ENCODE results near the gene DIABLO.
"Not testable (repeated sequence)": the region's sequence is repeated elsewhere in the genome, so short reads cannot be mapped to it uniquely, and the experiment has no call there.

DIABLO gene

DNA sequence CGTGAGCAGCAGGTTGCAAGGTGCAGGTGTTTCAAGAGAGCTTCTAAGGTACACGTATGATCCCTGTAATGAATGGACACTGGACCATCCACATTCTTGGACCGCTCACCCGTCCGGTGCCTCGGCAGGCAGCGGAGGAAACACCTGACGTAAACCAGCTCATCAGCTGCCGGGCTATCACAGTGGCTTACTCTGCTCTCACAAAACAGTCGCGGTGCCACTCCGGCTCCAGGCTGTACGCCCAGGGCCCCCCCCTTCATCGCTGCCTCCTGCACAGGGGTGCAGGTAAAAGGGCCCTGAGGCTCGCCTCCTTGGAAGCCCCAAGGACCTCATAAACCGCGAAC, 40.0 kb upstream of the DIABLO start:
- Histone ChIP-seq H3K27ac (replicated peaks) (peak overlapping the region; percentile 82), H3K27me3 (ENCODE audit: insufficient read depth, poor library complexity, severe bottlenecking) (no peaks in the 10 kb centered on the region), H3K4me3 (replicated peaks; ENCODE audit: insufficient read depth, low read length) (peak overlapping the region; percentile 94)
- no peak for TF ChIP-seq GABPA (IDR thresholded peaks at IDR 0.05; ENCODE audit: low read depth)
- TF ChIP-seq POLR2AphosphoS5 (IDR thresholded peaks at IDR 0.05; ENCODE audit: low read depth): no peak
- TF ChIP-seq SPI1 (IDR thresholded peaks at IDR 0.05; ENCODE audit: borderline replicate concordance, low read depth): no peak
- TF ChIP-seq, protein P1, sequence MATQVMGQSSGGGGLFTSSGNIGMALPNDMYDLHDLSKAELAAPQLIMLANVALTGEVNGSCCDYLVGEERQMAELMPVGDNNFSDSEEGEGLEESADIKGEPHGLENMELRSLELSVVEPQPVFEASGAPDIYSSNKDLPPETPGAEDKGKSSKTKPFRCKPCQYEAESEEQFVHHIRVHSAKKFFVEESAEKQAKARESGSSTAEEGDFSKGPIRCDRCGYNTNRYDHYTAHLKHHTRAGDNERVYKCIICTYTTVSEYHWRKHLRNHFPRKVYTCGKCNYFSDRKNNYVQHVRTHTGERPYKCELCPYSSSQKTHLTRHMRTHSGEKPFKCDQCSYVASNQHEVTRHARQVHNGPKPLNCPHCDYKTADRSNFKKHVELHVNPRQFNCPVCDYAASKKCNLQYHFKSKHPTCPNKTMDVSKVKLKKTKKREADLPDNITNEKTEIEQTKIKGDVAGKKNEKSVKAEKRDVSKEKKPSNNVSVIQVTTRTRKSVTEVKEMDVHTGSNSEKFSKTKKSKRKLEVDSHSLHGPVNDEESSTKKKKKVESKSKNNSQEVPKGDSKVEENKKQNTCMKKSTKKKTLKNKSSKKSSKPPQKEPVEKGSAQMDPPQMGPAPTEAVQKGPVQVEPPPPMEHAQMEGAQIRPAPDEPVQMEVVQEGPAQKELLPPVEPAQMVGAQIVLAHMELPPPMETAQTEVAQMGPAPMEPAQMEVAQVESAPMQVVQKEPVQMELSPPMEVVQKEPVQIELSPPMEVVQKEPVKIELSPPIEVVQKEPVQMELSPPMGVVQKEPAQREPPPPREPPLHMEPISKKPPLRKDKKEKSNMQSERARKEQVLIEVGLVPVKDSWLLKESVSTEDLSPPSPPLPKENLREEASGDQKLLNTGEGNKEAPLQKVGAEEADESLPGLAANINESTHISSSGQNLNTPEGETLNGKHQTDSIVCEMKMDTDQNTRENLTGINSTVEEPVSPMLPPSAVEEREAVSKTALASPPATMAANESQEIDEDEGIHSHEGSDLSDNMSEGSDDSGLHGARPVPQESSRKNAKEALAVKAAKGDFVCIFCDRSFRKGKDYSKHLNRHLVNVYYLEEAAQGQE (IDR thresholded peaks at IDR 0.05; ENCODE audit: insufficient replicate concordance, low read depth): no peak
- TF ChIP-seq, protein P2, sequence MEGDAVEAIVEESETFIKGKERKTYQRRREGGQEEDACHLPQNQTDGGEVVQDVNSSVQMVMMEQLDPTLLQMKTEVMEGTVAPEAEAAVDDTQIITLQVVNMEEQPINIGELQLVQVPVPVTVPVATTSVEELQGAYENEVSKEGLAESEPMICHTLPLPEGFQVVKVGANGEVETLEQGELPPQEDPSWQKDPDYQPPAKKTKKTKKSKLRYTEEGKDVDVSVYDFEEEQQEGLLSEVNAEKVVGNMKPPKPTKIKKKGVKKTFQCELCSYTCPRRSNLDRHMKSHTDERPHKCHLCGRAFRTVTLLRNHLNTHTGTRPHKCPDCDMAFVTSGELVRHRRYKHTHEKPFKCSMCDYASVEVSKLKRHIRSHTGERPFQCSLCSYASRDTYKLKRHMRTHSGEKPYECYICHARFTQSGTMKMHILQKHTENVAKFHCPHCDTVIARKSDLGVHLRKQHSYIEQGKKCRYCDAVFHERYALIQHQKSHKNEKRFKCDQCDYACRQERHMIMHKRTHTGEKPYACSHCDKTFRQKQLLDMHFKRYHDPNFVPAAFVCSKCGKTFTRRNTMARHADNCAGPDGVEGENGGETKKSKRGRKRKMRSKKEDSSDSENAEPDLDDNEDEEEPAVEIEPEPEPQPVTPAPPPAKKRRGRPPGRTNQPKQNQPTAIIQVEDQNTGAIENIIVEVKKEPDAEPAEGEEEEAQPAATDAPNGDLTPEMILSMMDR (IDR thresholded peaks at IDR 0.05; ENCODE audit: insufficient read depth, low read length): no peak
- no peak for DNase-seq (ENCODE audit: low read depth in 1 of 2, low spot score in 1 of 2)

DNA sequence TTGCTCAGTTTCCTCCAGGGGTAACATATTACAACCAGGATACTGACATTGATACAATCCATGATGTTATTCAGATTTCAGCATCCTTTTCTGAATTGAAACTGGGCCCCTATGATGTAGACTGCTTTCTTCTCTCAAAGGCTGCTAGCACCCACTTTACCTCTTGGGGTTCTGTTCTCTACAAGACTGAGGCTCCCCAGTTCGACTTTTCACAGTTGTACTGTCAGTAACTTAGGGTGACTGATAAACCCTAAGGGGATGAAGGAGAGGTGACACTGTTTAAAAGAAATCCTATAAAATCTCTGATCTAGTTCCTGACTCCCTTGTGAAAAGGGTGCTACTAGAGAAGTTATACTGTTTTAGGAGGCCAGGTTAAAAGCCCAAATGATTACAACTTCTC, 39.6 kb upstream of the DIABLO start:
- no peak for DNase-seq (ENCODE audit: low read depth in 1 of 2, low spot score in 1 of 2)
- peak overlapping the region; percentile 82 for H3K27ac ChIP-seq (replicated peaks)
- H3K27me3 ChIP-seq (ENCODE audit: insufficient read depth, poor library complexity, severe bottlenecking): no peaks in the 10 kb centered on the region
- peak overlapping the region; percentile 94 for H3K4me3 ChIP-seq (replicated peaks; ENCODE audit: insufficient read depth, low read length)
- TF ChIP-seq SPI1 (IDR thresholded peaks at IDR 0.05; ENCODE audit: borderline replicate concordance, low read depth): no peak
- TF ChIP-seq, protein P1 (IDR thresholded peaks at IDR 0.05; ENCODE audit: insufficient replicate concordance, low read depth): no peak
- TF ChIP-seq POLR2AphosphoS5 (IDR thresholded peaks at IDR 0.05; ENCODE audit: low read depth): no peak
- TF ChIP-seq, protein P2 (IDR thresholded peaks at IDR 0.05; ENCODE audit: insufficient read depth, low read length): no peak
- no peak for TF ChIP-seq GABPA (IDR thresholded peaks at IDR 0.05; ENCODE audit: low read depth)

DNA sequence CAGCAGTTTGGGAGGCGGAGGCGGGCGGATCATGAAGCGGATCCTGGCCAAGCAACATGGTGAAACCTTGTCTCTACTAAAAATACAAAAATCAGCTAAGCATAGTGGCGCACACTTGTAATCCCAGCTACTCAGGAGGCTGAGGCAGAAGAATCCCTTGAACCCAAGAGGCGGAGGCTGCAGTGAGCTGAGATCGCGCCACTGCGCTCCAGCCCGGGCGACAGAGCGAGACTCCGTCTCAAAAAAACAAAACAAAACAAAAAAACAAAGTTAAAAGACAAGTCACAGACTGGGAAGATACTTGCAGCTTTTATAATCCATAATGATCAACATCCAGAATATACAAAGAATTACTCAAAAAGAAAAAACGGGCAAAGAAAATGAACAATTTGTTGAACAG, 34.9 kb upstream of the DIABLO start:
- H3K27me3 ChIP-seq (ENCODE audit: insufficient read depth, poor library complexity, severe bottlenecking); DNase-seq (ENCODE audit: low read depth in 1 of 2, low spot score in 1 of 2); H3K4me3 ChIP-seq (replicated peaks; ENCODE audit: insufficient read depth, low read length); H3K27ac ChIP-seq (replicated peaks): not testable (repeated sequence)

DNA sequence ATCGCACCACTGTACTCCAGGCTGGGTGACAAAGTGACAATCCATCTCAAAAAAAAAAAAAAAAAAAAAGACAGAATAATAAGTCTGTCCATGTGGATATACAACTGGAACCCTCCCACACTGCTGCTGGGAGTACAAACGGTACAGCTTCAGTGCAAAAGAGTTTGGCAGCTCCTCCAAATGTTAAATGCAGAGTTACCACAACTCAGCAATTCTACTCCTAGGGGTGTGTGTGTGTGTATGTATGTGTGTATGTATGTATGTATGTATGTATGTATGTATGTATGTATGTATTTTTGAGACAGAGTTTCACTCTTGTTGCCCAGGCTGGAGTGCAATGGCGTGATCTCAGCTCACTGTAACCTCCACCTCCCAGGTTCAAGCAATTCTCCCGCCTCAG, 33.1 kb upstream of the DIABLO start:
- DNase-seq (ENCODE audit: low read depth in 1 of 2, low spot score in 1 of 2); H3K4me3 ChIP-seq (replicated peaks; ENCODE audit: insufficient read depth, low read length); H3K27me3 ChIP-seq (ENCODE audit: insufficient read depth, poor library complexity, severe bottlenecking); H3K27ac ChIP-seq (replicated peaks): not testable (repeated sequence)

DNA sequence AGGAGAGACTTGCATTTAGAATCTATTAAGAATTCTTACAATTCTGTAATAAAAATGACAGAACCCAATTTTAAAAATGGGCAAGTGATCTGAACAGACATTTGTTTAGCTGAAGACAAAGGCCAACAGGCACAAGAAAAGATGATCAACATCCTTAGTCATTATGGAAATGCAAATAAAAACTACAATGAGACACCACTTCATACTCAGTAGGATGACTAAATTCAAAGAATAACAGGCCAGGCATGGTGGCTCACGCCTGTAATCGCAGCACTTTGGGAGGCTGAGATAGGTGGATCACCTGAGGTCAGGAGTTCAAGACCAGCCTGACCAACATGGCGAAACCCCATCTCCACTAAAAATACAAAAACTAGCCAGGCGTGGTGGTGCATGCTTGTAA, 32.6 kb upstream of the DIABLO start:
- not testable (repeated sequence) for H3K27me3 ChIP-seq (ENCODE audit: insufficient read depth, poor library complexity, severe bottlenecking); DNase-seq (ENCODE audit: low read depth in 1 of 2, low spot score in 1 of 2); H3K27ac ChIP-seq (replicated peaks); H3K4me3 ChIP-seq (replicated peaks; ENCODE audit: insufficient read depth, low read length)
